GM18526 (cell line): ENCODE data around the gene CAMTA1.

Source experiments
- POLR2A ChIP-seq: IDR thresholded peaks from 3 replicates; pipeline ENCODE4 v1.6.1; 2011; ENCODE audit not compliant: insufficient read length; ENCODE audit errors: extremely low read depth

CAMTA1 gene

DNA sequence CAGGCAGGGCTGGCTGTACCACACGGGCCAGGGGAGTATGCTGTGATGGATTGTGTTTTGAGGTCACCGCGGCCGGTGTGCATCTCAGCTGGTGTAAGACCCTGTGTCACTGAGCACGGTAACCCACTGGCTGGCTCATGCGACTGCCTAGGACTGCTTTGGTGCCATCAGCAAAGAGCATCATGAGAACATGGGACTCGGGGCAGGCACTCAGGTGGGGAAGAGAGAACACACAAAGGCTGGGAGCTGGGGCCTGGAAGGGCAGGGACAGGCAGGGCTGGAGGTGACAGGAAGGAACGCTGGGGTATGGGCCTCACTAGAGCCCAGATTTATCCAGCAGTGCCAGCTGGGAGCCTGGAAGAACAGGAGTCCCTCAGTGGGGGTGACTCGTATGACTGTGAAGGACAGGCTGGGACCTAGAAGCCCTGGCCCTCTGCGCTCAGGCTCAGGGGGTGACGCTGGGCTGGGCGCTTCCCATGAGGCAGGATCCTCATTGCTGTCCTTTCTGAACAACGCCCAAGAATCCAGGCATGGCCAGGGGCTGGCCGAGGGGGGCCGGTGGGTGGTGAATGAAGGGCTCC is 775.4 kb downstream of the CAMTA1 start:
- no peak for TF ChIP-seq POLR2A

DNA sequence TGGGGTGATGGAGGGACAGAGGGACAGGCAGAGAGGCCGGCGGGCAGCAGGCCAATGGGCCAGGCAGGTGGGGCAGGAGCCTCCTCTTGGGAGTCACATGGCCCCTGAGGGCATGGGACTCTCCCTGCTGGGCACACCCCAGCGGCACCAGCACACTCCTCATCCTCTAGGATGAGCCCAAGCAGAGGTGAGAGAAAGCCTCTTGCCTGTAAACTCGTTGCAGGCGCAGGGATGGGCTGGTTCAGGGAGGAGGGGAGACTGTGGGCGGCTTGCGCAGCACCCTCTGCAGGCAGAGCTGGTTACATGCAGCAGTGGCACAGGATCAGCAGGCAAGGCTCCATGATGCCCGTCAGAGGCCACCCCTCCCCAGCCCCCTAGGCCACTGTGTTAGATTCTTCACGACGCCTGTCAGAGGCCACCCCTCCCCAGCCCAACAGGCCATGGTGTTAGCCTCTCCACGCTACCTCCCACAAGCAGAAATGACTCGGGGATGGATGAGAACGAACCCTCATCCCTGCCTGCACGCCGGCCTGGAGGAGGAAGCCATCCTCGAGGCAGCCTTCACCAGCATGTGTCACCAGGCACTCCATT is 776.2 kb downstream of the CAMTA1 start:
- TF ChIP-seq POLR2A, result no peak

DNA sequence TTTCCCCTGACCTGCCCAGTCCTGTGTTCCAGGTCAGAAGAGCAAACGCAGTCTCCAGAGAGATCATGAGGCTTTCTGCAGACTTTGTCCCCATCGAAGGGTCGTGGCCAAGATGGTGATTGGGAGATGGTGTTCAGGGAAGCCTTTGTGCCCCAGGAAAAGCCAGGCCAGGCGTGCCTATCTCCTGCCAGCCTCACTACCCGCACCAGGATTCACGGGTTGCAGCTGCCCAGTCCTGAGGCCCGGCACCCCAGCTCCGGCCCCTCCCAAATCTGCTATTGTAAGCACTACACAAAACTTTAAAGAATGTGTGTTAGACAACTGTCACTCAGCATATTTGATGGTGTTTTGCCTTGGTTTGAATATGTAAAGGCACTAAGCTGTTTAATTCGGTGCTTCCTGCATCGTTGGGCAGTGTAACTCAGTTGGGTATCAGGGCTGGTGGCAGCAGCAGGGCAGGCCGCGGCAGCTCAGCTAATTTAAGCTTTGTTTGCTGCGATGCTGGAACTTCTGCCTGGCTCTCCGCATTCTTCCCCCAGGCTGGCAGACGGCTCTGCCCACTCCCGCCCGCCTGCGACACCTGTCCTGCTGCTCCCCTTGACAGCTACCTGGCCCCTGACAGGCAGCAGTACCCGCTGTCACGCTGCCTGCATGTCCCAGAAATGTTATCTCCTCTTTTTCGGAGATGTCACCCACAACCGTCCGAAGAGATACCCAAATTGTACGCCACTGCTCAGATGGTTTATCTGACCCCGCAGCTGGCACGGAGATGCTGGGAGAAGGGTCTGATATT is 776.9 kb downstream of the CAMTA1 start:
- TF ChIP-seq POLR2A, result no peak

DNA sequence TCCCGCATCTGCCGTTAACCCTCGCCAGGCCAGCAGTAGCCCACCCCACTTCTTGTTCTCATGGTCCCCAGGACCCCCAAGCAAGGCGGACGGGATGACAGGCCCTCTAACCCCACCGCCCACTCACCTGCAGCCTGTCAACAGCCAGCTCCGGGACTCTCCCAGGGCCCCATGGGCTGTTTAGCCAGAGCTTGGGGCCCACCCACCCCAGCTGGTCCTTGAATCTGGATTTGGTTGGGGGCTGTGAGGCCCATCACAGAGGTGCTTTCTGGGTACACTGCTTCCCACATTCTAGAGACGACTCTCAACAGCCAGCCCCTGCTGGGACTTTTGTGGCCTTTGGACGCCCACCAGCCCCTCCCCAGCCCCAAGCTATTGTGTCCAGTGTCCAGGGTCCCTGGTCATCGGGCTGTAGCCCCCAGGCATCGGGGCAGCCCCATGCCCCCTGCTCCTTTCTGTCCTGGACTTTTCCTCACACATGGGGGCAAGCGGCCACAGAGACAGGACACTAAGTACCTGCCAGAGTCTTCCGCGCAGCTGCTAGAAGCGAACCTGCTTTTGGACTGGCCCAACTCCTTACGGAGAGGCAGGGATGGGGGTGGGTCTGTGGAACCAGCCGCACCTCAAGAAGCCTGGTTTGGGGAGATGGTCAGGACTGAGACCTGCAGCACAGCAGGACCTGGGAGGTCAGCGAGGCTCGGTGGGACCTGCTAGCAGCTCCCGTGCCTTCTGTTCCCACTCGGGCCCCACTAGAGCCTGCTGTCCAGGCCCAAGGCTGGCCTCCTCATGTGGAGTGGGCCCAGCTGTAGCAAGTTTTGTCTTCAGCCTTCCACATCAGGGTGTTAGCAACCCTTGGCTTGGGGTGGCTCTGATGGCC is 777.7 kb downstream of the CAMTA1 start:
- TF ChIP-seq POLR2A, result no peak

DNA sequence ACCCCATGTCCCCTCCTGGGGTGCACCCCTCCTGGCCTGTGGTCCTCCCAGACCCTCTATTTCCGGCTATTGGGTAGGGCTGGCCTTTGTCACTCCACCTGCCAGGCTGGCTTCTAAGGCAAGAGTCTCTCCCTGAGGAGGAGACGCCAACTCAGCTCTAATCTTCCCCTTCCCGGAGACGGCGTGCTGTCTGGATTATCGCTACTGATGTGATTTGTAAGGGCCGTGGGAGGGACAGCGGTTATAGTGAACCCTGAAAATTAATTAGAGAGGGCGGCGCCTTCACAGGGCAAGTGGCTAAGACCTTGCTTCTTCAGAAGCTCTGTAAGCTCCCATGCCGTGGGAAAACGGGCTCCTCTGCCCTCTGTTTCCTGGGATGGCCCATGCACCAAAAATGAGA is 778.9 kb downstream of the CAMTA1 start:
- TF ChIP-seq POLR2A, result no peak

DNA sequence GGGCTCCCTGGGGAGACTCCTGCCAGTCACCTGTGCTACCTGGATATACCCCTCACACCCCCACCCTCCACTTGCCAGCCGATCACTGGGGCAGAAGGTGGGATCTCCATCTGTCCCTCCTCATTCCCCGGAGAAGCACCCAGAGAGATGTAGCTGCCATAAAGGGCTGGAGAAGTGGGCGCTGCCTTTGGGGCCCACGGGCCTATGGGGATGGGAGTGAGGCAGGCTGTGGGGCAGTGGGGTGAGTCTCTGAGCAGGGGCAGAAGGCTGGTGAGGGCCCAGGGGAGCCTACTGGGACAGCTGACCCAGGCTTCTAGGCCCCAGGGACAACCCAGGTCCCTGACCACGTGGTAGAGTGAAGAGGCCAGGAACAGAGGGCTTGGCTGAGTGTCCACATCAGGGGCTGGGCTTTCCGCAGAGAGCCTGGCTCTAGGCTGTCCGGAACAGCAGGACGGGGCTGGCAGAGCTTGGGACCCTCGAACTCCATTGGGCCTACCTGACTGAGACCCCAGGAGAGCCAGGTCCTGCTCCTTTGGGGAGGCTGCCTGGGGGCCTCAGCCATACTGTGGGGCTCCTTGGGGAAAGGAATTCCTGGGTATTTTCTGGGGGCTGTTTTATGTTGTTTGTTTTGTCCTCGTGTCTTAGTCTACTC is 780.0 kb downstream of the CAMTA1 start:
- no peak for TF ChIP-seq POLR2A

DNA sequence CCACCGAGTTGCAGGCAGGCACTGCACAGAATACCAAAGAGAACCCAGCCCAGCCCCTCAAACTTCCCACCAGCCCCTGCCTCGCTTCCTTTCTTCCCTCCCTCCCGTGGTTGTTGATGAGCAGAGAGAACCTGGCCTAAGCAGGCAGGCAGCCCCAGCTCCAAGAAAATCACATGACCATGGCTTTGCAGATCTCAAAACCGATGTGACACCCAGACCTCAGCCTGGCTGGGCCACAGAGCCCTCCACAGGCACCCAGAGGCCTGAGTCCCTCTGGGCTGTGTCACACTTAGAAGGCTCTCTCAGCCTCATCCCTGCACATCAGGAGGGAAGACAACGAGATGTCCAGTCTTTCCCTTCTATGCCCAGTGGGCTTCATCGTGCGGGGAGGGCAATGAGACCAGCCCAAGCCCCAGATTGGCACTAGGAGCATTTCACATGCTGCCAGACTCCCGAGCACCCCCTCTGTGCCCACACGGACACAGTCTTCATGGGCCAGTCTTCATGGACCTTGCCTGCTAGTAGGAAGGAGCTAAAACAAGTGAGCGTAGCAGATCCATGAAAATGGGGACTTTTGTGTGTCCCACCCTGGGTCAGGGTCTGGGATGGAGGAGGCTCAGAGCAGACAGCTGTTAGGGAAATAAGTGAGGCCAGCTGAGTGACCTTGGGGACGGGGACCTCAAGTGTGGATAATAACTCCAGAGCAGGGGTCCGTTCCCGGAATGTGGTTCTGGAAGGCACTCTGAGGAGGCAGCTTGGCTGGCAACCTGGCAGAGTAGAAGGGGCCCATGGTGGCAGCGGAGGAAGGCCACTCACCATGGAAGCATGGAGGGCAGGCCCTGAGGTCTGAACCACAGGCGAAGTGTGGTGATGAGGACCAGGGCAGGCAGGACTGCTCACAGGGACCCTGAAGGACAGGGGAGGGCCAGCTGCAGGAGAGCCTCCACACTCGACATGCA is 781.4 kb downstream of the CAMTA1 start:
- TF ChIP-seq POLR2A, result no peak

DNA sequence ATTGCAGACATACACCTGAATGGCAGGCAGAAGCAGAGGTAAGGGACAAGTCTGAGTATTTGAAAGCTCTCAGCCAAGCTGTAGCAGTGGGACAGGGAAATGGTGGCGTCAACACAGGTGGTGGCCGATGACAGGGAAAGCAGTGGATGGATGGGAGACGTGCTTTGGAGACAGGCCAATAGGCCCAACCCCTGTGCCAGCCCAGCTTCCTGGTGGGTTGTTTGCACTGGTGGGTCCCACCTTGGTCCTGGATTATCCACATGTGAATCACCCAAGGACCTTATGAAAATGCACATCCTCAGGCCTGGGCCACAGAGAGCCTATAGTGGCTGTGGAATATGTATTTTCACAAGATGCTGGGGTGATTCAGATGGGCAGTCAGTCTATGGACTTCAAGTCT is 782.1 kb downstream of the CAMTA1 start:
- no peak for TF ChIP-seq POLR2A

DNA sequence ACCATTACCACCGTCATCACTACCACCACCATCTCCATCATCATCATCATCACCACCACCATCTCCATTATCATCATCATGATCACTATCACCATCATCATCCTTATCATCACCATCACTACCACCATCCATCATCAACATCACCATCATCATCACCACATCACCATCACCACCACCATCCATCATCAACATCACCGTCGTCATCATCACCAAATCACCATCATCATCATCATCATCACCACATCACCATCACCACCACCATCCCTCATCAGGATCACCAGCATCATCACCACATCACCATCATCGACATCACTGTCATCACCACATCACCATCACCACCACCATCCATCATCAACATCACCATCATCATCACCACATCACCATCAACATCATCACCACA is 782.8 kb downstream of the CAMTA1 start:
- TF ChIP-seq POLR2A, result no peak

DNA sequence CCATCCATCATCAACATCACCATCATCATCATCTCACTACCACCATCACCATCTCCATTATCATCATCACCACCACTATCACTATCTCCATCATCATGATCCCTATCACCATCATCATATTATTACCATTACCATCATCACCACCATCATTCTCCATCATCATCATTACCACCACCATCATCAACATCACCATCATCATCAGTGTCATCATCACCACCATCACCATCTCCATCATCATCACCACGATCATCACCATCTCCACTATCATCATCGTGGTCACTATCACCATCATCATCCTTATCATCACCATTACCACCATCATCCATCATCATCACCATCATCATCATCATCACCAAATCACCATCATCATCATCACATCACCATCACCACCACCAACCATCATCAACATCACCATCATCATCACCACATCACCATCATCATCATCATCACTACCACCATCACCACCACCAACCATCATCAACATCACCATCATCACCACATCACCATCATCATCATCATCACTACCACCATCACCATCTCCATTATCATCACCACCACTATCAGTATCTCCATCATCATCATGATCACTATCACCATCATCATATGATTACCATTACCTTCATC is 783.8 kb downstream of the CAMTA1 start:
- no peak for TF ChIP-seq POLR2A

DNA sequence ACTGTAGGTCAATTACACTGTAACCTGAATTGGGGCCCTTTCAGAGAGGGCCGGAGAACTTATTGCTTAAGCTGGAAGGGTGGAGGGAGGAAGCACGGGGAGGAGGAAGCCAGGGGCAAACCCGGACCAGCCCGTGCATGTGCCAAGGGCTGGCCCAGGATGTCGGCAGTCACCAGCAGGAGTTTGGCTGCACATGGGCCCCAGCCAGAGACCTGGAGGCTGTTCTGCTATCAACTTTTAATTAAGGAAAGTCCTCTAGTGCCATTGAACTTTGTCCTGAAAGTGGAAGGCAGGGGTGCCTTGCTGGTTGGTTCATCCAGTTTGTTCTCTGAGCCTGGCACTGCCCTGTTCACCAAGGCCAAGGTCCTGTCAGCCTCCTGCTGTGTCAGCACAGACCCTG is 785.1 kb downstream of the CAMTA1 start:
- TF ChIP-seq POLR2A, result no peak

DNA sequence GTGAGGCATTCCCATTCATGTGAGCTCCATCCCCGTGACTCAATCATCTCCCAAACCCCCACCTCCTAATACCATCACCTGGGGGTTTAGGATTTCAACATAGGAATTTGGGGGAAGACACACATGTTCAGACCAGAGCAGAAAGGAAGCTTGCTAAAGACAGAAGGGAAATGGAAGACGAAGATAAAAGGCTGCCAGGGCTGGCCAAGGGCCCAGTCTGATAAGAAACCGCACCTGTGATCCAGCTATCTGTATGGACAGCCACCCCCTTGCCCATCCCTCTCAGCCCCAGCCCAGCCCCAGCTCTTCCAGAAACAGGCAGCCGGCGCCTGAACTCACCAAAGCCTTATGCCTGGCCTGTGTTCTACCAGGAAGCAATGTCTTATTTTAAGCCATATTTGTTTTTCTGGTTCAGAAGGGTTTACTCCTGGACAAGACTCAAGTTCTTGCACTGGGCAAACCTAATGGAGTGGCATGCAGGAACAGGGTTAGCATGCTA is 787.4 kb downstream of the CAMTA1 start:
- no peak for TF ChIP-seq POLR2A

DNA sequence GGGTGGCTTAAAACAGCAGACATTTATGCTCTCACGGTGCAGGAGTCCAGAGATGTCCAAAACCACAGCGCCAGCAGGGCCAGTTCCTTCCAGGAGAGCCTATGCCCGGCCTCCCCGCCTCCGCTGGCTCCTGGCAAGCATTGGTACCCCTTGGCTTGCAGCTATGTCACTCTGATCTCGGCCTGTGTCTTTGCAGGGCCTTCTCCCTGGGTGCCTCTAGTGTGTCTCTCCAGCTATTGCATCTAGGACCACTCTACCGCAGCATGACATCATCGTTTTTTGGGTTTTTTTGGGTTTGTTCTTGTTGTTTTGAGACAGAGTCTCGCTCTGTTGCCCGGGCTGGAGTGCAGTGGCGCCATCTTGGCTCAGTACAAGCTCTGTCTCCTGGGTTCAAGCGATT is 788.2 kb downstream of the CAMTA1 start:
- TF ChIP-seq POLR2A, result no peak

DNA sequence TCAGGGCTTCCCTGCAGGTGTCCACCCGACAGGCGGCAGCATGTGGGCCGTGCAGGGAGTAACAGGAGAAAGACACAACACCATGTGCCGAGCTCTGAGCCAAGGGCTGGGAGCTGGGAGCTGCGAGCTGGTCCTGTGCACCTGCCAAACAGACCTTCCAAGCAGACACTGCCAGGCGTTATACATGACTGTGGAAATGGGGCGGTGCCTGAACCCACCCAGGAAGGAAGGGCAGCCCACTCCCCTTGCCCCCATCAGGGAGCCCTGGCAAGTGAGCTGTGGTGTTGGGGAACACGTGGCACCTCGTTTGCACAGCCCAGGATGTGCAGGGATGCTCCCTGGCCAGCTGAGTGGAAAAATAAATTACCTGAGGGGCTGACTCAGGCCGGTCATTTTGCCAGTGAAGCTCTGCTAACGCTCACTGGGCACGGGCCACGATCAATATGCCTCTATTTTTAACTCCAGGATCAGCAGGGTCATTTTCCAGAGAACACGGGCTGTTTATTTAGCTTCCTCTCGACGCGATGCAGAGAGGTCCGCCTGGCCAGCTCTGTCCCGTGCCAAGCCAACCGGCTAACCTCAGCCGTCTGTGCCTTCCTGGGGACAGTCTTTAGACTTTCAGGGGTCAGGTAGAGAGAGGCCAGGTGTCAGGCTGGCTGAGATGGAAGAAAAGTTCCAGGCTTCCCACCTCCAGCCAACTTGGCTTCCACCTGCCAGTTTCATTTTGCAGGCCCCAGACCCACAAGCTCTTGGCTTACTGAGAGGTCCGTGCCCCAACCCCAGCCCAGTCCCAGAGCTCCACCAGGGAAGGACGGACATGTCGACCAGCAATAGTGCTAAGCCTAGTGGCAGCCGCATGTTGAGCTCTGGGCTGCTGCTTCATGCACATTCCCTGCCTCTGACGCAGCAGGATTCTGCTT is 789.1 kb downstream of the CAMTA1 start:
- TF ChIP-seq POLR2A, result no peak
